K562 (cell line): ENCODE measurements around the gene SUSD3. TPM values are rescaled to one million over a fixed set of nuclear protein-coding genes. Genes with fewer than 3 reads are reported as not detected.

Experiments
- BDP1 ChIP-seq: IDR thresholded peaks from 3 replicates; pipeline ENCODE4 v1.6.1; 2011; ENCODE audit not compliant: insufficient read length, insufficient read depth
- CAMTA2 ChIP-seq: fragments of 250-450 bp; sonication (Bioruptor Pico); conservative IDR thresholded peaks from 2 replicates; pipeline ENCODE4 v1.5.1; 2022
- CHAMP1 ChIP-seq: fragments of 450-650 bp; IDR thresholded peaks from 2 replicates; pipeline ENCODE4 v1.6.1; 2016; ENCODE audit warnings: mild to moderate bottlenecking
- CXXC5 ChIP-seq: fragments of 250-450 bp; sonication (Bioruptor Pico); IDR thresholded peaks from 2 replicates; pipeline ENCODE4 v1.8.0; 2022; ENCODE audit warnings: inconsistent platforms, mild to moderate bottlenecking, moderate library complexity
- DLX4 ChIP-seq: fragments of 250-450 bp; sonication (Bioruptor Pico); IDR thresholded peaks from 2 replicates; pipeline ENCODE4 v1.6.1; 2021; ENCODE audit warnings: mild to moderate bottlenecking
- FOXO4 ChIP-seq: fragments of 450-650 bp; formaldehyde crosslinking; IDR thresholded peaks from 2 replicates; pipeline ENCODE4 v1.4.0; 2020; ENCODE audit warnings: mild to moderate bottlenecking, moderate library complexity
- GTF2B ChIP-seq: IDR thresholded peaks from 2 replicates; pipeline ENCODE4 v1.6.1; 2011; ENCODE audit not compliant: insufficient read length; ENCODE audit errors: extremely low read depth
- LARP7 ChIP-seq: fragments of 450-650 bp; IDR thresholded peaks from 2 replicates; pipeline ENCODE4 v1.6.1; 2016
- MAFK ChIP-seq: IDR thresholded peaks from 2 replicates; pipeline ENCODE4 v1.6.1; 2011; ENCODE audit warnings: low read length, improper control_type of control experiment
- PRDM10 ChIP-seq: fragments of 450-650 bp; IDR thresholded peaks from 2 replicates; pipeline ENCODE4 v1.6.1; 2018; ENCODE audit not compliant: partially characterized antibody
- TRIM25 ChIP-seq: fragments of 450-650 bp; IDR thresholded peaks from 2 replicates; pipeline ENCODE4 v1.7.0; 2016; ENCODE audit warnings: borderline replicate concordance
- ZFP30 ChIP-seq: fragments of 250-450 bp; sonication (Bioruptor Pico); IDR thresholded peaks from 2 replicates; pipeline ENCODE4 v1.8.0; 2022; ENCODE audit warnings: moderate library complexity, mild to moderate bottlenecking, inconsistent platforms, borderline replicate concordance
- ZFP36 ChIP-seq: fragments of 150-350 bp; IDR thresholded peaks from 2 replicates; pipeline ENCODE4 v1.6.1; 2018; ENCODE audit warnings: low read length, low read depth; ENCODE audit not compliant: partially characterized antibody
- ZNF280A ChIP-seq: fragments of 450-650 bp; IDR thresholded peaks from 2 replicates; pipeline ENCODE4 v1.6.1; 2018; ENCODE audit warnings: mild to moderate bottlenecking, low read depth; ENCODE audit not compliant: partially characterized antibody
- ZNF584 ChIP-seq: fragments of 200-800 bp; sonication (Bioruptor generic); IDR thresholded peaks from 2 replicates; pipeline ENCODE4 v1.6.1; 2016; ENCODE audit warnings: low read depth, mild to moderate bottlenecking, missing genetic modification characterization, missing compliant biosample characterization
- polyA plus RNA-seq, 8 experiments: library from polyadenylated mRNA; depleted of rRNA in 4 of 8; stranded (reverse) in 5 of 8; unstranded in 3 of 8; fragments of >200 nt; fragmentation: Nextera tagmentation in 2 of 8; fragmentation: Illumina TruSeq in 1 of 8; extraction: Ambion mirVana in 2 of 8; extraction: Trizol in 1 of 8; gene quantifications; 2 replicates each; pipeline versions ENCODE4 v1.2.1 to v1.2.3, GENCODE V29; 2011 to 2014; ENCODE audit warnings: inconsistent platforms in 1 of 8, missing spikeins in 1 of 8
- total RNA-seq, 7 experiments: library from RNA; depleted of rRNA in 6 of 7; stranded (reverse); fragments of >200 nt in 6 of 7; fragmentation: Illumina TruSeq in 2 of 7; extraction: Trizol in 2 of 7; gene quantifications; 2 replicates each; pipeline versions ENCODE4 v1.2.1 to v1.2.3, GENCODE V29; 2011 to 2021; ENCODE audit warnings: low replicate concordance in 1 of 7

The SUSD3 gene
- total and polyA plus RNA-seq, 9 of the 15 experiments (the other 6 are each of a cell fraction or from before 2014, with no cell fraction given): 1.3 to 21.7 (median 11.4) TPM

GRCh38 chr9:93041108-93041802, 17.2 kb upstream of the SUSD3 start (continued):
- no peak for TF ChIP-seq PRDM10
- no peak for TF ChIP-seq MAFK
- no peak for TF ChIP-seq ZFP30 (CRISPR knock-in tag)
- no peak for TF ChIP-seq ZFP36
- TF ChIP-seq TRIM25: no peak
- no peak for TF ChIP-seq ZNF584 (CRISPR knock-in tag)
- TF ChIP-seq GTF2B: no peak
- no peak for TF ChIP-seq CXXC5 (CRISPR knock-in tag)
- no peak for TF ChIP-seq FOXO4 (CRISPR knock-in tag)
- no peak for TF ChIP-seq DLX4
- no peak for TF ChIP-seq ZNF280A
- no peak for TF ChIP-seq LARP7
- TF ChIP-seq CHAMP1: no peak
- TF ChIP-seq CAMTA2: no peak
- no peak for TF ChIP-seq BDP1
